ENCODE data around the gene SEPTIN1.

Gene SEPTIN1

DNA sequence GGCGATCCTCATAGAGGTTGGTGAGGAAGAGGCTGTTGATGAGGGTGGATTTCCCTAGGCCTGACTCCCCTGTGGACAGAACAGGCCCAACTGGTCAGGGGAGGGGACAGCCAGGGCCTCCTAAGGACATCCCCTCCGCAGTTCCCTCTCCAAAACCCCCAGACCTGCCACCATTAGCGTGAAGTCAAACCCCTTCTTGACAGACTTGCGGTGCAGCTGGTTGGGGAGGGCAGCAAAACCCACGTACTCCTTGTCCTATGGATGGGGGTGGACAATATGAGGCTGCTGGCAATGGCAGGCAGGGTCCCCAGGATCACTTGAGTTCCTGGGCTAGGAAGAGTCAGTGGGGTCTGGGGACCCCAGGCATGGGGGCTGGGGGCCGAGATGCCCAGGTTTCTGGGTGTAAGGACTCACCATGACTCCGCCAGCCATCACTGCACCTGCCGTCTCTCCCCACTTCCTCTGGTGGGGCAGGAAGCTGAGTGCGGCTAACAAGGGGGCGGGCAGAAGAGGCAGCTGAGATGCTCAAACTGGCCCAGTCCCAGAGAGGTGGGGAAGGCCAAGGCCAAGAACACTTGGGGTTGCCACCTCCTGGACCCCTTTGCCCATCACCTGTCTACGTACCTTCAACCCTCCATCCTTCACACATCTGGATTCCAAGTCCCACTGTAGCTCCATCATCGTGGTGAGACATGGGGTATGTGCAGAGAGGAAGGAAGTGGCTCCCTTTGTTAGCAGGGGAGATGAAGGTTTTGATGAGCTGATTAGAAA is at the start of gene SEPTIN1:
Gene SEPTIN1, minus strand, starts transcription at position 451 of the 771 bp plus-strand sequence. Its CDS starts 19 bp downstream, at position 432.
- in situ Hi-C loops (cut with MboI; ENCODE audit: low sequenced_read_pairs) = no loop called here

- in situ Hi-C loops (cut with MboI; ENCODE audit: low sequenced_read_pairs) = loop anchor here (10.0 kb wide), 1 partner anchor 174 kb away; no protein-coding TSS in a partner anchor
These were observed 48.1 kb upstream of the SEPTIN1 start for GRCh38 chr16:30430428-30430970.

GRCh38 chr16:30429678-30430427 is 47.5 kb upstream of the SEPTIN1 start, which contains the start of gene DCTPP1:
DCTPP1 (minus strand) TSS chr16:30430030; CDS start chr16:30429980, 50 bp downstream.
- in situ Hi-C loops (cut with MboI; ENCODE audit: low sequenced_read_pairs) = loop anchor here (10.0 kb wide), 1 partner anchor 175 kb away; no protein-coding TSS in a partner anchor

DNA sequence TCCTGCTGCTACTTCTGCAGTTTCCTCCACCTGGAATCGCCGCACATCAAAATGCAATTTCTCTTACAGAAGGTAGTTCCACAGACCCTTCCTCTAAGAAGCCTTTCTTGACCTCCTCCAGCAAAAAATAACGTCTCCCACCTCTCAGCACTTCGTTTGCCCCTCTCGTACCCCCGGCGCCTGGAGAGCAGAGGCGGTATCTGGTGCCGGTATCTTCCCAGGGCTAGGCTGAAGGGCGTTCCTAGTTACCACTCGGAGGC is 47.0 kb upstream of the SEPTIN1 start:
- in situ Hi-C loops (cut with MboI; ENCODE audit: low sequenced_read_pairs) = no loop called here

DNA sequence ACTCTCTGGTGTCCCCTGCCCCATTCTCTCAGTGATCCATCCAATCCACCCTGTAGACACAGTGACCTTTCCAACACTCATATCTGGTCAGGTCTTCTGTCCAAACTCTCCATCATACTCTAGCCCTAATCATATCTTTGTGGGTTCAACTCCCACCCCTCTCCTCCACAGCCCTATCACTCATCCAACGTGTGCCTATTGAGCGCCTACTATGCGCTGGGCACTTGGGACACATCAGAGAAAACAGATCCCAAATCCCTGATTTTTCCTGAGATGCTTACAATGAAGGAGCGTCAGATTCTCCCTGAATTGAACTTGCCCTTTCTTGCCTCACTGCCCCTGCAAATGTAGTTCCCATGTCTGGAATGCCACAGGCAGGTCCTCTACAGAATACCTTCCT is 45.7 kb upstream of the SEPTIN1 start:
- in situ Hi-C loops (cut with MboI; ENCODE audit: low sequenced_read_pairs) = no loop called here

DNA sequence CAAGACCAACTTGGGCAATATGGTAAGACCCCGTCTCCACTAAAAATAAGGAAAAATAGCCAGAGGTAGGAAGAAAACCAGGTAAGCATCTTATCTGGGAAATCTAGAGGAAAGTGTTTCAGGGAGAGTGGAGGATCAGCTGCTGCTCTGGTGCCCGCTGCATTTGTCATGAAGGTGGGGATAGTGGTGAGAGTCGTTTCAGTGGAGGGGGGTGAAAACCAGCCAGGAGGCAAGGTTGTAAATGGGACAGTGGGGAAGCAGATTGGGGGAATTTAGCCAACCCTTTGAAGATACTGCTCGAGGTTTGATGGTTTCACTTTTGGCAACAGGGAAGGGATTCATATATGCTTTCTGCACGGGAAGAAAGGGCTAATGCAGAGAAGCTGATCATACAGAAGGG is 38.6 kb upstream of the SEPTIN1 start:
- in situ Hi-C loops (cut with MboI; ENCODE audit: low sequenced_read_pairs) = loop anchor here (25.0 kb wide), 1 partner anchor 309 kb away; the partner anchor contains the start of genes GDPD3 and MAPK3

DNA sequence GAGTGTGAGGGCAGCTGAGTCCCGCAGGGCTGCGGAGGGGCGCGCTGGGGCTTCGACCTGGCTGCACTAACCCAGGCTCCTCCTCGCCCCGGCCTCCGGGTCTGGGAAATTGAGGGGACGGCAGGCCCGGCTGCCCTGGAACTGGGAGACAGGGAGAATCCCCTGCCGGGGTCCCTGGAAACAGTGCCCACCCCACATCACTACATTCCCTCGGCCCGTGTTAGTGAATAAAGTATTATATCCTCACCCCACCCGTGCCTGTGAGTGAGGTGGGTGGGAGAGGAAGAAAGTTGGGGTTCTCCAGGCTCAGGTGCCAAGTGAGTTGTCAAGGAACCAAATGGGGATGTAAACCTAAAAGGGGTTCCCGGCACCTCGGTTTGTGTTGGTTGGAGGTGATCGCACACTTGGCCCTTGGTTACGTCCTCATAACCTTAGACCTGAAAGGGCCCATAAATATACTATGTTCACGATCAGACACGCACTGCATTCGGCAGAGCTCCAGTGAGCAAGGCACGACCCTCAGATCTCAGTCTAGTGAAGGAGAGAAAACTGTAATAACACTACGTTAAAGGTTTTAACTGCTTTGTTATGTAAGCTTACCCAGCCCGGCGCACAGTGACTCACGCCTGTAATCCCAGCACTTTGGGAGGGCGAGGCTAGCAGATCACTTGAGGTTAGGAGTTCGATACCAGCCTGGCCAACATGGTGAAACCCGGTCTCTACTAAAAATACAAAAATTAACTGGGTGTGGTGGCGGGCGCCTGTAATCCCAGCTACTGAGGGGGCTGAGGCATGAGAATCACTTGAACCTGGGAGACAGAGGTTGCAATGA is 36.2 kb upstream of the SEPTIN1 start:
- in situ Hi-C loops (cut with MboI; ENCODE audit: low sequenced_read_pairs) = loop anchor here (25.0 kb wide), 1 partner anchor 306 kb away; the partner anchor contains the start of genes GDPD3 and MAPK3

DNA sequence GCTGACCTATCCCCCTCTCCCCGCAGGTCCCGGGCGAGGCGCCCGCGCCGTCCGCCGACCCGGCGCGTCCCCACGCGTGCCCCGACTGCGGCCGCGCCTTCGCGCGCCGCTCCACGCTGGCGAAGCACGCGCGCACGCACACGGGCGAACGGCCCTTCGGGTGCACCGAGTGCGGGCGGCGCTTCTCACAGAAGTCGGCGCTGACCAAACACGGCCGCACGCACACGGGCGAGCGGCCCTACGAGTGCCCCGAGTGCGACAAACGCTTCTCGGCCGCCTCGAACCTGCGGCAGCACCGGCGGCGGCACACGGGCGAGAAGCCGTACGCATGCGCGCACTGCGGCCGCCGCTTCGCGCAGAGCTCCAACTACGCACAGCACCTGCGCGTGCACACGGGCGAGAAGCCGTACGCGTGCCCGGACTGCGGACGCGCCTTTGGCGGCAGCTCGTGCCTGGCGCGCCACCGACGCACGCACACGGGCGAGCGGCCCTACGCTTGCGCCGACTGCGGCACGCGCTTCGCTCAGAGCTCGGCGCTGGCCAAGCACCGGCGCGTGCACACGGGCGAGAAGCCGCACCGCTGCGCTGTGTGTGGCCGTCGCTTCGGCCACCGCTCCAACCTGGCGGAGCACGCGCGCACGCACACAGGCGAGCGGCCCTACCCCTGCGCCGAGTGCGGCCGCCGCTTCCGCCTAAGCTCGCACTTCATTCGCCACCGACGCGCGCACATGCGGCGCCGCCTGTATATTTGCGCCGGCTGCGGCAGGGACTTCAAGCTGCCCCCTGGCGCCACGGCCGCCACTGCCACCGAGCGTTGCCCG is 35.4 kb upstream of the SEPTIN1 start:
- in situ Hi-C loops (cut with MboI; ENCODE audit: low sequenced_read_pairs) = loop anchor here (25.0 kb wide), 1 partner anchor 305 kb away; the partner anchor contains the start of genes GDPD3 and MAPK3

DNA sequence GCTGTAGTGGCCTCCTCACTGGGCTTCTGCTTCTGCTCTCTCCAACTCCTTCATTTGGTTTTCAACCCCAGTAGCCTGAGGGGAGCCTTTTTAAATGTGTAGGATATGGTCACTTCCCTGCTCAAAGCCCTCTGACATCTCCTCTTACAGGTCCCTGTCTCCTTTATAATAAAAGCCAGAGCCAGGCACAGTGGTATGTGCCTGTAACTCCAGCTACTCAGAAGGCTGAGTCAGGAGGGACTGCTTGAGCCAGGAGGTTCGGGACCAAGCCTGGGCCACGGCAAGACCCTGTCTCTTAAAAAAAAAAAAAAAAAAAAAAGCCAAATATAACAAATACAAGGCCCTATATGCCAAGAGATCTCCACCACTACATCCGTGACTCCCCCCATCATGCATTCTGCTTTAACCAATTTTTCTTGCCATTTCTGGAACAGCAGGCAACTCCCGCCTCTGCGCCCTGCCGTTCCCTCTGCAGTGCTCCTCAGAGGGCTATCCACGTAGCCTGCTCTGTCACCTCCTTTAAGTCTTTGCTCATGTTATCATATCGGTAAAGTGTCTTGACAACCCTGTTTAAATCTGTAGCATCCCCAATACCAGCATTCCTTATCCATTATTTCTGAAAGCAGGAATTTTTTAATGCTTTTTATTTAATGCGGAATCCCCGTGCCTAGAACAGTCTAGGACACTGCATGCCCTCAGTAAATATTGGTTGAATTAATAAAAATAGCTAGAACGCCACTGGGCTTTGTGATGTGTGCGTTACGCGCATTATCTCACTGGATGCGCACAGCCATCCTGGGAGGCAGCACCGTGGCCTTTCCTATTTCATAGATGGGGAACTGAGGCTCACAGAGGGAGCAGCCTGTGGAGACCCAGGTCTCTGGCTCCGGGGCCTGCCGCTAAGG is 34.5 kb upstream of the SEPTIN1 start:
- in situ Hi-C loops (cut with MboI; ENCODE audit: low sequenced_read_pairs) = loop anchor here (25.0 kb wide), 1 partner anchor 305 kb away; the partner anchor contains the start of genes GDPD3 and MAPK3

GRCh38 chr16:30416047-30416603 is 33.8 kb upstream of the SEPTIN1 start:
- in situ Hi-C loops (cut with MboI; ENCODE audit: low sequenced_read_pairs) = loop anchor here (25.0 kb wide), 1 partner anchor 304 kb away; the partner anchor contains the start of genes GDPD3 and MAPK3

DNA sequence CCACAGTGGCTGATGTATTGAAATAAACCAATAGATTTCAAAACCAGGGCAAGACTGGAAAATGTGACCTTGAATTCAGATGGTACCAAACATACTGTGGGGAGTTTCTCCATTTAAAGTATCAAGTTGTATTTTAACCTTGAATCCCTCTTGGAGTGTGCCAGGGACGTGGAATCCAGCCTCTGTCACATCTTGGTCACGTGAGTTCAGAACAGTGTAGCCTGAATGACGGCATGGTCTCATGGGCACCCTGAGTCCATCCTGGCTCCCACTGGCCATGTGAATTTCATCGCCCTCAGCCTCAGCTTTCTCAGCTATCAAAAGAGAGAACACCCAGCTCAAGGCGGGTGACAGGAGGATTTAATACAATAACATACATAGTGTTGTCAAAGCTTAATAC is 31.8 kb upstream of the SEPTIN1 start:
- in situ Hi-C loops (cut with MboI; ENCODE audit: low sequenced_read_pairs) = loop anchor here (25.0 kb wide), 1 partner anchor 302 kb away; the partner anchor contains the start of genes GDPD3 and MAPK3

DNA sequence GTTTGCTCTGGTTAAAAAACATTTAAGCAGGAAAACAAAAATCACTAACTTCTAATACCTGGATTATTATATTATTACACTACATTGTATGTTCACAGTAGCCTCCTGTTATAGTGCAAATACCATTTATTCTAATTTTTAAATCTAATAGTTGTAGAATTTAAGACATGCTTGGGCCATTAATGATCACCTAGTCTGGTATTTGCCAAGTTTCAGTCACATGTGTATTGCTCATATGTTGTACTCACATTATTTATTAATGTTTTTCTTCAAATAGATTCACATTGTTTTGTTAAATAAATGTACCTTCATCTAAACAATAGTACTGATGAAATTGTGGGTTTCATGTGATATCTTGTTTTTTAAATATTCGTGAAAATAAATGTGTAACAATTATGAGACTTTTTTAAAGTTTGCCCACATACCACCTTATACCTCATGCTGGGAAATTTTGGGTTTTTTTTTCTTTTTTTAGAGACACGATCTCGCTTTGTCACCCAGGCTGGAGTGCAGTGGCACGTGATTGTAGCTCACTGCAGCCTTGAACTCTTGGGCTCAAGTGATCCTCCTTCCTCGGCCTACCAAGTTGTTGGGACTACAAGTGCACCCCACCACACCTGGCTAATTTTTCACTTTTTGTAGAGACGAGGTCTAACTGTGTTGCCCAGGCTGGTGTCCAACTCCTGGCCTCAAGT is 30.9 kb upstream of the SEPTIN1 start:
- in situ Hi-C loops (cut with MboI; ENCODE audit: low sequenced_read_pairs) = loop anchor here (25.0 kb wide), 1 partner anchor 301 kb away; the partner anchor contains the start of genes GDPD3 and MAPK3

- in situ Hi-C loops (cut with MboI; ENCODE audit: low sequenced_read_pairs) = loop anchor here (25.0 kb wide), 1 partner anchor 297 kb away; the partner anchor contains the start of genes GDPD3 and MAPK3
These were observed 27.0 kb upstream of the SEPTIN1 start for GRCh38 chr16:30409125-30410060.

- in situ Hi-C loops (cut with MboI; ENCODE audit: low sequenced_read_pairs) = loop anchor here (25.0 kb wide), 1 partner anchor 296 kb away; the partner anchor contains the start of genes GDPD3 and MAPK3
These were observed 25.6 kb upstream of the SEPTIN1 start for GRCh38 chr16:30407804-30408534.

DNA sequence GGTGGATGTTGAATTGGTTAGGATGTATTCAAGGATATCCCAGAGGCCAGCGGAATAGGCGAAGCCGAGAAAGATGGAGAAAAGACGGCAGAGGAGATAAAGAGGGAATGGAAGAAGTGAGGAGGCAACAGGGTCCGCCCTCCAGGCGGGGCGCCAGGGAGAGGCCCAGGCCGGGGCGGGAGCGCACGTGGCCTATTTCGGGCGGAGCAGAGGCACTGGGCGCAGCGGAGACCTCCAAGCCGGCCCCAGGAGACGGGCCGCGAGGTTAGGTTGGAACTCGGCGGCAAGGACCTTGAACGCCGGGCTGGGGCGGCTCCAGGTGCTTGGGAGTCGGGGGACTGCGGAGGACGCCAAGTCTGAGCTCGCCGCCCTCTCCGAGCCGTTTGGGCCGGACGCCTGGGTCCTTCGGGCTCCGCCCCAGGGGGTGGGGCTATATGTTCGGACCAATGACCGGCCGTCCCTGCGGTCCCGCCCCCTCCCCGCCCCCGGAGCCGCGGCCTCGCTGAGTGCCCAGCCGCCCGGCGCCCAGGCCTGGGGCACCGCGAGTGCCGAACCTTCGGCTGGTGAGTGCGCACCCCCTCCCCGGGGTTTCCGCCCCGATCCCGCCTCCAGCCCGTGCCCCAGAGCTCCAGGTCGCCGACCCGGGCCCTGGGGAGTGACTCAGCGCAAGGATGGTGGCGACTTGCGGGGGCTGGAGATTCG is 24.9 kb upstream of the SEPTIN1 start, which contains the start of gene ZNF771:
Gene ZNF771, plus strand, starts transcription at position 505 of the 702 bp plus-strand sequence. CDS start 448 bp downstream, outside the sequence.
- in situ Hi-C loops (cut with MboI; ENCODE audit: low sequenced_read_pairs) = loop anchor here (25.0 kb wide), 1 partner anchor 295 kb away; the partner anchor contains the start of genes GDPD3 and MAPK3
